ENCODE data around the gene GGPS1. TPM values are rescaled to one million over a fixed set of nuclear protein-coding genes. Genes with fewer than 3 reads are reported as not detected.

Gene GGPS1
- total RNA-seq (2022; extraction: Qiagen RNA extraction) = 16.3 to 23.8 TPM (median 19.7 TPM) in 5 replicates

GRCh38 chr1:235328271-235329138 is at the start of gene GGPS1:
Gene GGPS1 (plus strand): TSS chr1:235328570. CDS start chr1:235335265, 6,695 bp downstream.

GRCh38 chr1:235327559-235328270 is 655 bp upstream of the GGPS1 start, which contains the start of gene ARID4B:
Gene ARID4B (minus strand): TSS chr1:235328179. CDS start chr1:235326919, 1,260 bp downstream.

GRCh38 chr1:235367000-235367908 is 38.9 kb downstream of the GGPS1 start, which contains the start of gene TBCE:
Gene TBCE (plus strand): TSS chr1:235367427. CDS start chr1:235380050, 12,623 bp downstream.

Other genes with a start within 250 kb of the GGPS1 start
- 106 to 133 TPM (median 111 TPM) in 5 replicates for gene TOMM20, start 199.7 kb upstream of the GGPS1 start, total RNA-seq (2022; extraction: Qiagen RNA extraction)
- gene RBM34, start 167.3 kb upstream of the GGPS1 start, total RNA-seq (2022; extraction: Qiagen RNA extraction) = 62.0 to 77.3 TPM (median 71.8 TPM) in 5 replicates
- gene ARID4B, start 391 bp upstream of the GGPS1 start, total RNA-seq (2022; extraction: Qiagen RNA extraction) = 10.2 to 20.2 TPM (median 13.9 TPM) in 5 replicates
- 40.4 to 47.8 TPM (median 44.8 TPM) in 5 replicates for gene TBCE, start 38.9 kb downstream of the GGPS1 start, total RNA-seq (2022; extraction: Qiagen RNA extraction)
- gene B3GALNT2, start 175.9 kb downstream of the GGPS1 start, total RNA-seq (2022; extraction: Qiagen RNA extraction) = 15.2 to 23.8 TPM (median 17.9 TPM) in 5 replicates

All from A549 treated with Hydrocortisone at 1 μM for 4 hours (cell line).